IPS DF 6.9 (cell line): Measurements from ENCODE around the gene NDUFV3.

ENCODE experiments used
- DNase-seq: peaks from one replicate; pipeline ENCODE4 v3.0.0-alpha.2; 2013; ENCODE audit warnings: low read depth, low spot score
- H3K27ac ChIP-seq: one replicate; pipeline ENCODE4 v1.5.1; 2013; ENCODE audit warnings: low read length, control low read depth
- H3K27me3 ChIP-seq: 2 replicates; pipeline ENCODE4 v1.6.1; 2013; ENCODE audit warnings: mild to moderate bottlenecking, low read length; ENCODE audit not compliant: control insufficient read depth, insufficient read depth
- H3K36me3 ChIP-seq: 2 replicates; pipeline ENCODE4 v1.6.1; 2013; ENCODE audit warnings: low read length; ENCODE audit not compliant: control insufficient read depth, insufficient read depth
- H3K4me1 ChIP-seq: 2 replicates; pipeline ENCODE4 v1.6.1; 2013; ENCODE audit warnings: low read length; ENCODE audit not compliant: control insufficient read depth, insufficient read depth
- H3K4me3 ChIP-seq: 2 replicates; pipeline ENCODE4 v1.5.1; 2013; ENCODE audit warnings: mild to moderate bottlenecking, low read length
- H3K9me3 ChIP-seq: 2 replicates; pipeline ENCODE4 v1.6.1; 2013; ENCODE audit warnings: low read length, inconsistent platforms; ENCODE audit not compliant: control insufficient read depth, insufficient read depth
- WGBS: extraction: QIAGEN DNeasy Blood & Tissue Kit; methylation state at CpG from one replicate; pipeline ENCODE4 v1.1.7; 2013; ENCODE audit warnings: mixed read lengths, missing lambda C conversion rate; ENCODE audit not compliant: insufficient read length, insufficient coverage; 5-methylcytosine and 5-hydroxymethylcytosine counted together

The NDUFV3 gene

GRCh38 chr21:42858185-42858847, 34.8 kb upstream of the NDUFV3 start:
- Histone ChIP-seq H3K4me3 (no peak overlapping the region), H3K9me3 (no peaks in the 10 kb centered on the region), H3K36me3 (peaks cover 68% of the 10 kb centered on the region), H3K27me3 (no peaks in the 10 kb centered on the region; the same call in 1 of the 2 replicates), H3K4me1 (no peaks in the 10 kb centered on the region; the same call in 1 of the 2 replicates), H3K27ac (no peak overlapping the region)
- no CpG with 5 or more reads among the region's 19 CpGs for WGBS
- no peak for DNase-seq

- Histone ChIP-seq H3K4me1 (no peaks in the 10 kb centered on the region; the same call in 1 of the 2 replicates), H3K27me3 (no peaks in the 10 kb centered on the region; the same call in 1 of the 2 replicates), H3K27ac (no peak overlapping the region), H3K4me3 (no peak overlapping the region), H3K9me3 (no peaks in the 10 kb centered on the region), H3K36me3 (peaks cover 62% of the 10 kb centered on the region)
- no peak for DNase-seq
- no CpG with 5 or more reads among the region's 34 CpGs for WGBS
These were observed 33.9 kb upstream of the NDUFV3 start for GRCh38 chr21:42858957-42859890.

GRCh38 chr21:42859891-42860230, 33.2 kb upstream of the NDUFV3 start:
- no peak overlapping the region for H3K27ac ChIP-seq
- no CpG with 5 or more reads among the region's 6 CpGs for WGBS
- H3K9me3 ChIP-seq = no peaks in the 10 kb centered on the region
- H3K4me1 ChIP-seq = no peaks in the 10 kb centered on the region; the same call in 1 of the 2 replicates
- no peaks in the 10 kb centered on the region; the same call in 1 of the 2 replicates for H3K27me3 ChIP-seq
- H3K4me3 ChIP-seq = no peak overlapping the region
- DNase-seq = no peak
- peaks cover 60% of the 10 kb centered on the region for H3K36me3 ChIP-seq

GRCh38 chr21:42860345-42860744, 32.8 kb upstream of the NDUFV3 start:
- Histone ChIP-seq H3K4me1 (no peaks in the 10 kb centered on the region; the same call in 1 of the 2 replicates), H3K36me3 (peaks cover 56% of the 10 kb centered on the region), H3K9me3 (no peaks in the 10 kb centered on the region), H3K27me3 (no peaks in the 10 kb centered on the region; the same call in 1 of the 2 replicates), H3K4me3 (no peak overlapping the region), H3K27ac (no peak overlapping the region)
- no CpG with 5 or more reads among the region's 17 CpGs for WGBS
- no peak for DNase-seq

GRCh38 chr21:42861311-42861847, 31.7 kb upstream of the NDUFV3 start:
- no peaks in the 10 kb centered on the region for H3K9me3 ChIP-seq
- no peaks in the 10 kb centered on the region; the same call in 1 of the 2 replicates for H3K4me1 ChIP-seq
- no CpG with 5 or more reads among the region's 10 CpGs for WGBS
- H3K27me3 ChIP-seq = no peaks in the 10 kb centered on the region; the same call in 1 of the 2 replicates
- no peak overlapping the region for H3K27ac ChIP-seq
- DNase-seq = no peak
- no peak overlapping the region for H3K4me3 ChIP-seq
- peaks cover 46% of the 10 kb centered on the region for H3K36me3 ChIP-seq

- no peak overlapping the region for H3K27ac ChIP-seq
- peaks cover 42% of the 10 kb centered on the region for H3K36me3 ChIP-seq
- H3K9me3 ChIP-seq = no peaks in the 10 kb centered on the region
- no peaks in the 10 kb centered on the region; the same call in 1 of the 2 replicates for H3K4me1 ChIP-seq
- no CpG with 5 or more reads among the region's 29 CpGs for WGBS
- H3K27me3 ChIP-seq = no peaks in the 10 kb centered on the region; the same call in 1 of the 2 replicates
- DNase-seq = no peak
- H3K4me3 ChIP-seq = no peak overlapping the region
These were observed 31.2 kb upstream of the NDUFV3 start for GRCh38 chr21:42861848-42862400.

- no peak overlapping the region for H3K27ac ChIP-seq
- H3K4me1 ChIP-seq = no peaks in the 10 kb centered on the region; the same call in 1 of the 2 replicates
- H3K9me3 ChIP-seq = no peaks in the 10 kb centered on the region
- H3K36me3 ChIP-seq = peaks cover 39% of the 10 kb centered on the region
- no peaks in the 10 kb centered on the region for H3K27me3 ChIP-seq
- no CpG with 5 or more reads among the region's 21 CpGs for WGBS
- no peak for DNase-seq
- no peak overlapping the region for H3K4me3 ChIP-seq
These were observed 30.2 kb upstream of the NDUFV3 start for GRCh38 chr21:42862774-42863503.

- no CpG with 5 or more reads among the region's 13 CpGs for WGBS
- H3K27ac ChIP-seq = no peak overlapping the region
- no peak overlapping the region for H3K4me3 ChIP-seq
- peaks cover 41% of the 10 kb centered on the region for H3K36me3 ChIP-seq
- no peaks in the 10 kb centered on the region for H3K9me3 ChIP-seq
- no peaks in the 10 kb centered on the region; the same call in 1 of the 2 replicates for H3K4me1 ChIP-seq
- no peaks in the 10 kb centered on the region for H3K27me3 ChIP-seq
- no peak for DNase-seq
These were observed 29.6 kb upstream of the NDUFV3 start for GRCh38 chr21:42863504-42863870.

GRCh38 chr21:42864286-42864685, 28.8 kb upstream of the NDUFV3 start:
- no peaks in the 10 kb centered on the region for H3K9me3 ChIP-seq
- H3K27ac ChIP-seq = no peak overlapping the region
- WGBS = no CpG with 5 or more reads among the region's 14 CpGs
- H3K4me3 ChIP-seq = no peak overlapping the region
- no peaks in the 10 kb centered on the region for H3K27me3 ChIP-seq
- no peak for DNase-seq
- H3K36me3 ChIP-seq = peaks cover 43% of the 10 kb centered on the region
- H3K4me1 ChIP-seq = no peaks in the 10 kb centered on the region; the same call in 1 of the 2 replicates
